AG09319 (cell line): Measurements from ENCODE around the gene CREG1.

ENCODE experiments used
- DNase-seq: peaks from one replicate; pipeline ENCODE4 v3.0.0-alpha.2; 2010; ENCODE audit warnings: low read depth; ENCODE audit errors: extremely low read depth
- CTCF ChIP-seq: IDR thresholded peaks from 2 replicates; pipeline ENCODE4 v1.5.1; 2011; ENCODE audit warnings: low read depth, mild to moderate bottlenecking, inconsistent platforms, low read length, moderate library complexity

CREG1 gene

DNA sequence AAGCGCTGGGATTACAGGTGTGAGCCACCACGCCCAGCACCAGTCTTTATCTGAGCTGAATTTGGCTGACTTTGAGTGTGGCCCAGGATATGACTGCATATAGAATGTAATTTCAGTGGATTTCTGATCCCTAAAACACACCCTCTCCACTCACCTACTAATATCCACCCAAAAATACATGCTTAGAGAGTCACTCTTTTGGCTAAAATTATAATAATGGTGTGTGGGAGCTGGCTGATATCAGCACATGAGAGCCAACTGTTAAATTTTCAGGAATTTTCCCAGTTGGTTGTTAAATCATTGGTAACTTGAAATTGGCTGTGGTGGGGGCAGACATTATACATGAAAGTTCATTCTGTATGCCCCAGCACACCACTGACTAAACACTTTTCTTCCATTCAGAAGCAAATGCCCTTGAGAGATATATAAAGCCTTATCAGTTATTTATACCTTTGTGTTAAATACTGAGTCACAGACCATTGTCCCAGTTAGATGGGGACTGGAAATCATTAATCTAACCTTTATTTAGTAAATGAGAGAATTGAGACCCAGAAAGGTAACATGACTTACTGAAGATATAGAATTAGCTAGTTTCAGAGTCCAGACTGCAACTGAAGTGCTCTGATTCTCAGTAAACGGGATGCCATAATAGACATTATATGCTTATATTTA, 25.4 kb downstream of the CREG1 start:
- TF ChIP-seq CTCF, result no peak
- DNase-seq, result no peak

DNA sequence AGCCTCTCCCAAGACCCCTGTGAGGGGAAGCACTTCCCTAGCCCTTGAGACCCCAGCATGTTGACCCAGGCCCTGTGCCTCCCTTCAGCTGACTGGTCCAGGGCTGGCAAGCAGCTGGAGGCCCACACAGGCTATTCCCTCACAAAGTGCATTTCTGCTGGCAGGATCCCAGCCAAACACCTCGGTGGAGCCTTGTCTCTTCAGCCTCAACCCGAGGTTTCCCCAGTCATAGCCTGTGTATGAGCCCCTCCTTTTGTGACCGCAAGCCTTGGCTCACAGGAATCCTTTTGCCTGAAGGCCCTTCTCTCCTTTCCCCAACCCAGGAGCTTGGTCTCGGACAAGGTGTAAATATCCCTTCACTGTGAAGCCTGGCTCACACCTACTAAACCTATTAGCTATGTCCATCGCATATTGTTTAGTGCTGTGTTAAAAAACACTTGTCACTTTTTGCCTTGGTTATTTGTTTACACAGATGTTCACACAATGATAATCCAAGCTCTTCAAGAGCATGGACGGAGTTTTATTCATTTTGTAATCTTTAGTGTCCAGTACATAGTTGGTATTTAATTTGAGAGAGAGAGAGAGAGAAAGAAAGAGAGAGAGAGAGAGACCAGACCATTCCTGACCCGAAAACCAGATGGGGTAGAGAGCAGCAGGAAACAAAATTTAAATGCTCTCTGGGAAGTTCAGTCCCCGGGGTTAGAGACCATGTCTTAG, 26.7 kb downstream of the CREG1 start:
- no peak for TF ChIP-seq CTCF
- DNase-seq, result no peak

DNA sequence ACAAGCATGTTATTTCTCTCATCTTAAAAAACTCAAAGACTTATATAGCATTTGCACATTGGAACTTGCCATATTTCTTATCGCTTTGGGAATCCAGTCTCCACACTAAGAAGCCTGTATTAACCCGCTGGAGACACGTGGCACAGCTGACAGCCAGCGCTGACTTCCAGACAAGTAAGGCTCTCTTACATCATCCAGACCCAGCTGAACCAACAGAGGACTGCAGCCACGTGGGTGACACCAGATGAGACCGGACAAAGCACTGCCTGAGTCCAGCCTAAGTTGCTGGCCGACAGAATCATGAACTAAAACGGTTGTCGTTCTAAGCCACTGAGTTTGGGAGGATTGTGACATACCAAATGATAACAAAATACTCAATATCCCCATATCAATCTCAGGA, 28.9 kb downstream of the CREG1 start:
- DNase-seq, result no peak

DNA sequence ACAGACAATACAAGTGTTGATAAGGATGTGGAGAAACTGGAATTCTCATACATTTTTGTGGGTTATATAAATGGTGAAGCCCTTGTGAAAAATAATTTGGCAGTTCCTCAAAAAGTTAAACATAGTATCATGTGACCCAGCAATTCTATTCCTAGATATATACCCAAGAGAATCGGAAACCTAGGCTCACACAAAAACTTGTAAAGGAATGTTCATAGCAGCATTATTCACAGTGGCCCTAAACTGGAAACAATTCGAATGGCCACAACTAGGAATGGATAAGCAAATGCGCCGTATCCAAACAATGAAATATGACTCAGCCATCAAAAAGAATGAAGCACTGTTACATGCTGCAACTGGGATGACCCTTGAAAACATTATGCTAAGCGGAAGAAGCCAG, 31.3 kb downstream of the CREG1 start:
- DNase-seq, result no peak
- TF ChIP-seq CTCF, result no peak

More for the DNA sequence above, 28.9 kb downstream of the CREG1 start:
- no peak for TF ChIP-seq CTCF

DNA sequence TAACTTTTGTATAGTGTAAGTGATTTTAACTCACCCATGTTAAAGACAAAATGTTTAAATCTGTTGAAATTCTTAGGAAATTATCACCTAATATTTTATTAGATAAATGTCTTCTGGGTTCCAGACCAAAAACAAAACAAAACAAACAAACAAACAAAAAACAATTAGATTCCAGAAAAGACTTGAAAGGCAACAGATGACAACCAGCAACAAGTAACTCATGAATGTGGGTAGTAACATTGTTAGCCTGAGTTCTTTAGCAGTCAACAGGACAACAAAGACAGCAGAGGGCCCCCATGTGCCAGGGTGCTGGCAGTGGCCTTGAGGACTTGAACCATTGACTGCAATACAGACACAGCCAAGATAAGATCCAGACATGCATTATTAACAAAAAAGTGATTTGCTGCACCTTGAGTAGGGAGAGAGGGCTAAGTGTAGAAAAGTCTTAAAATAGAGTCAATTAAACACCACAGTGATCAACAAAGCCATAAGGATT, 32.8 kb downstream of the CREG1 start:
- DNase-seq, result no peak
- no peak for TF ChIP-seq CTCF

- TF ChIP-seq CTCF, result no peak
- no peak for DNase-seq
Observed at GRCh38 chr1:167518331-167518700, 35.2 kb downstream of the CREG1 start, which contains the start of gene CD247. Gene CD247 (minus strand): TSS chr1:167518529. CDS start chr1:167518465, 64 bp downstream.

GRCh38 chr1:167517535-167518330, 35.8 kb downstream of the CREG1 start:
- DNase-seq, result no peak
- TF ChIP-seq CTCF, result no peak
